Glomerular visceral epithelial cell (primary cell): ENCODE data around the gene CIDEA.

Experiments used
- DNase-seq: peaks from one replicate; pipeline ENCODE4 v3.0.0-alpha.2; 2016; ENCODE audit errors: extremely low spot score

The CIDEA gene

GRCh38 chr18:12301263-12302005 is 47.3 kb downstream of the CIDEA start:
- DNase-seq: no peak

GRCh38 chr18:12302391-12303147 is 48.4 kb downstream of the CIDEA start:
- no peak for DNase-seq

GRCh38 chr18:12304351-12305210 is 50.4 kb downstream of the CIDEA start:
- no peak for DNase-seq

- DNase-seq: no peak
These were observed 51.0 kb downstream of the CIDEA start for GRCh38 chr18:12305211-12305610.

- no peak for DNase-seq
These were observed 51.9 kb downstream of the CIDEA start for GRCh38 chr18:12305930-12306629.

- DNase-seq: peak; percentile 63
These were observed 52.9 kb downstream of the CIDEA start for GRCh38 chr18:12306752-12307700.

GRCh38 chr18:12307701-12308385 is 53.7 kb downstream of the CIDEA start, which contains the start of gene TUBB6:
Gene TUBB6, plus strand, starts transcription at chr18:12308241. Its CDS starts 52 bp downstream, at chr18:12308293.
- DNase-seq: peak; percentile 87

GRCh38 chr18:12308386-12309100 is 54.4 kb downstream of the CIDEA start:
- peak; percentile 86 for DNase-seq

- DNase-seq: no peak
These were observed 55.6 kb downstream of the CIDEA start for GRCh38 chr18:12309683-12310198.

- no peak for DNase-seq
These were observed 56.6 kb downstream of the CIDEA start for GRCh38 chr18:12310762-12311161.

- DNase-seq: no peak
These were observed 58.8 kb downstream of the CIDEA start for GRCh38 chr18:12312976-12313375.

GRCh38 chr18:12313530-12314245 is 59.5 kb downstream of the CIDEA start:
- no peak for DNase-seq

GRCh38 chr18:12314591-12315305 is 60.6 kb downstream of the CIDEA start:
- DNase-seq: no peak

GRCh38 chr18:12315490-12315889 is 61.3 kb downstream of the CIDEA start:
- no peak for DNase-seq

GRCh38 chr18:12315911-12316310 is 61.8 kb downstream of the CIDEA start:
- DNase-seq: no peak

GRCh38 chr18:12317664-12318333 is 63.6 kb downstream of the CIDEA start:
- DNase-seq: peak; percentile 37

GRCh38 chr18:12318334-12318697 is 64.2 kb downstream of the CIDEA start:
- no peak for DNase-seq
